HCT116 (cell line): ENCODE data around the gene KRTAP13-1. TPM values are rescaled to one million over a fixed set of nuclear protein-coding genes. Genes with fewer than 3 reads are reported as not detected.

ENCODE experiments used
- ATAC-seq: fragments of 200-7000 bp; cut with Tn5 transposase; 2 replicates; pipeline ENCODE4 v1.9.1; 2020; ENCODE audit warnings: mild to moderate bottlenecking, moderate library complexity
- BruUV-seq: library from RNA; stranded (reverse); fragments of 400-500 nt; replicated peaks from 2 replicates; lab custom pipeline; 2021; lab: Mats Ljungman, UMichigan
- CTCF ChIA-PET: fragments of 300-600 bp; sonication (Branson Sonifier 250); formaldehyde crosslinking; loops from one replicate; lab custom pipeline; 2021; ENCODE audit warnings: antibody characterized with exemption; lab: Charles Lee
- POLR2A ChIA-PET: fragments of 300-600, 350-600 bp; sonication (Branson Sonifier 250); formaldehyde crosslinking; loops from one replicate; lab custom pipeline; 2021; ENCODE audit warnings: antibody characterized with exemption; lab: Charles Lee
- RAD21 ChIA-PET, 2 experiments: fragments of 300-600 bp; sonication (Branson Sonifier 250); formaldehyde crosslinking; loops; one replicate each; lab custom pipeline; 2023; ENCODE audit warnings: low total read pairs in 2 of 2; ENCODE audit not compliant: uncharacterized antibody in 2 of 2, unreplicated experiment in 2 of 2, low non-redundant PET in 1 of 2; lab: Charles Lee
- DNase-seq: peaks from one replicate; pipeline ENCODE4 v3.0.0-alpha.2; 2010; ENCODE audit warnings: low read depth, low spot score
- H2AFZ ChIP-seq: fragments of 200-600 bp; shearing (Covaris generic), sonication (generic); 2 replicates; pipeline ENCODE4 v1.6.1; 2017; ENCODE audit warnings: low read depth, mixed run types, mixed read lengths, antibody characterized with exemption, low read length; ENCODE audit not compliant: poor library complexity, severe bottlenecking
- H3K27ac ChIP-seq: 2 replicates; pipeline ENCODE4 v1.5.1; 2012; ENCODE audit warnings: low read depth, low read length
- H3K27me3 ChIP-seq: fragments of 200-600 bp; sonication (generic); 2 replicates; pipeline ENCODE4 v1.6.1; 2016; ENCODE audit warnings: mixed run types, low read length, mixed read lengths; ENCODE audit not compliant: insufficient read depth
- H3K36me3 ChIP-seq, 2 experiments: fragments of 200-500 bp in 1 of 2; fragments of 200-600 bp in 1 of 2; sonication (Bioruptor generic) in 1 of 2; sonication (generic) in 1 of 2; 2 replicates each; pipeline versions ENCODE4 v1.5.1 to v1.6.1; 2014 to 2016; ENCODE audit warnings: low read length in 2 of 2, inconsistent platforms in 1 of 2, mixed read lengths in 1 of 2, mixed run types in 1 of 2; ENCODE audit not compliant: insufficient read depth in 2 of 2, control insufficient read depth in 1 of 2
- H3K4me1 ChIP-seq, 2 experiments: fragments of 200-600 bp in 1 of 2; sonication (generic) in 1 of 2; 2 replicates each; pipeline versions ENCODE4 v1.5.1 to v1.6.1; 2012 to 2017; ENCODE audit warnings: low read length in 2 of 2, inconsistent platforms in 1 of 2, mild to moderate bottlenecking in 1 of 2, mixed read lengths in 1 of 2, mixed run types in 1 of 2, moderate library complexity in 1 of 2; ENCODE audit not compliant: insufficient read depth in 2 of 2, control insufficient read depth in 1 of 2
- H3K4me2 ChIP-seq: fragments of 200-600 bp; sonication (generic); 2 replicates; pipeline ENCODE4 v1.6.1; 2017; ENCODE audit warnings: mixed run types, low read length, mixed read lengths
- H3K4me3 ChIP-seq, 2 experiments: fragments of 200-600 bp in 1 of 2; sonication (generic) in 1 of 2; replicated peaks in 1 of 2; 2 replicates each; pipeline ENCODE4 v1.5.1; 2011 to 2016; ENCODE audit warnings: low read length in 2 of 2, control low read depth in 1 of 2, low read depth in 1 of 2, mild to moderate bottlenecking in 1 of 2, mixed read lengths in 1 of 2, mixed run types in 1 of 2
- H3K79me2 ChIP-seq: fragments of 200-600 bp; sonication (generic); 2 replicates; pipeline ENCODE4 v1.6.1; 2017; ENCODE audit warnings: mild to moderate bottlenecking, mixed run types, low read length, moderate library complexity, mixed read lengths; ENCODE audit not compliant: insufficient read depth
- H3K9ac ChIP-seq: fragments of 200-600 bp; sonication (generic); 2 replicates; pipeline ENCODE4 v1.6.1; 2016; ENCODE audit warnings: low read length, mixed read lengths
- H3K9me2 ChIP-seq: fragments of 200-600 bp; sonication (generic), shearing (Covaris generic); 2 replicates; pipeline ENCODE4 v1.6.1; 2017; ENCODE audit warnings: mixed run types, mild to moderate bottlenecking, moderate library complexity; ENCODE audit not compliant: insufficient read depth
- H3K9me3 ChIP-seq, 2 experiments: fragments of 200-500 bp in 1 of 2; fragments of 200-600 bp in 1 of 2; sonication (Bioruptor generic) in 1 of 2; sonication (generic) in 1 of 2; 2 replicates each; pipeline ENCODE4 v1.6.1; 2014 to 2017; ENCODE audit warnings: low read length in 2 of 2, mixed read lengths in 2 of 2, inconsistent platforms in 1 of 2, low read depth in 1 of 2, mild to moderate bottlenecking in 1 of 2, mixed run types in 1 of 2, moderate library complexity in 1 of 2; ENCODE audit not compliant: control insufficient read depth in 1 of 2, insufficient read depth in 1 of 2
- H4K20me1 ChIP-seq: fragments of 200-600 bp; sonication (generic), shearing (Covaris generic); 2 replicates; pipeline ENCODE4 v1.6.1; 2017; ENCODE audit warnings: mixed run types, mild to moderate bottlenecking, moderate library complexity; ENCODE audit not compliant: insufficient read depth
- CBX3 ChIP-seq: IDR thresholded peaks from 2 replicates; pipeline ENCODE4 v1.6.1; 2012; ENCODE audit warnings: low read depth
- ELF1 ChIP-seq: IDR thresholded peaks from 2 replicates; pipeline ENCODE4 v1.6.1; 2012; ENCODE audit warnings: low read depth, borderline replicate concordance
- FOSL1 ChIP-seq: IDR thresholded peaks from 2 replicates; pipeline ENCODE4 v1.6.1; 2012; ENCODE audit warnings: low read depth
- REST ChIP-seq: IDR thresholded peaks from 2 replicates; pipeline ENCODE4 v1.6.1; 2012; ENCODE audit warnings: low read depth
- SP1 ChIP-seq: IDR thresholded peaks from 2 replicates; pipeline ENCODE4 v1.6.1; 2012; ENCODE audit warnings: low read depth
- SRF ChIP-seq: IDR thresholded peaks from 2 replicates; pipeline ENCODE4 v1.6.1; 2012; ENCODE audit warnings: low read depth
- TCF7L2 ChIP-seq: IDR thresholded peaks from 2 replicates; pipeline ENCODE4 v1.7.0; 2011; ENCODE audit warnings: borderline replicate concordance, inconsistent platforms; ENCODE audit not compliant: insufficient read depth, insufficient read length; ENCODE audit errors: extremely low read depth
- ZFX ChIP-seq: fragments of 450-650 bp; IDR thresholded peaks from 2 replicates; pipeline ENCODE4 v1.6.1; 2017
- ZNF274 ChIP-seq: fragments of 200-500 bp; sonication (Bioruptor generic); IDR thresholded peaks from 2 replicates; pipeline ENCODE4 v1.6.1; 2014; ENCODE audit warnings: mild to moderate bottlenecking, low read depth, low read length, inconsistent platforms
- intact Hi-C: fragments of 100-400 bp; cut with micrococcal nuclease; formaldehyde crosslinking; loops from 2 replicates; pipeline ENCODE4 v1.10.0; 2022
- total RNA-seq: library from RNA; stranded (reverse); gene quantifications from one replicate; pipeline ENCODE4 v1.2.1, GENCODE V29; 2021; ENCODE audit not compliant: unreplicated experiment

Gene KRTAP13-1
- total RNA-seq, 1 experiment from 2014 or later = not detected

DNA sequence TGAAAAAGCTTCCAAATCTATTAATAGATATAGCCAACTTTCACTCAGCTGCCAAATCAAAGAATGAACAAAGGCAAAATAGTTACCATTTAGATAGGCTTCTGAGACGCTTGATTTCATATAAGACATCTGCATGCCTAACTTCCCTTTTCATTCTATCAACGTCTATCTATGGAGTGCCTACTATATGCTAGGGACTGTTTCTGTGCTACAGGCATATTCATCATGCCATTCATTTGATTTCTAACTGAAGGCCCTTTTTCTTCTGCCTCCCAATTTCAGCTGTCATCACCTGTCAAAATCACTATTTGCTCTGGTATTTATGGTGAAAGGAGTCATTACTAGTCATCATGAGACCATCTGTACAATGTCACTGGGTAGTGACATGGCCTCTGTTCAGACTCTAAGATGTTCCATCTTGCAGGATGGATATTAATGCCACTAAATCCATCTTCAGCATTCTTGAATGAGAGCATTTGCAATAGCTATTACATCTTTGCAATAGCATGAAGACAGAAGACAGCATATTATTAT, 4.3 kb upstream of the KRTAP13-1 start:
- POLR2A ChIA-PET = no interaction called here
- no peak overlapping the region for H2AFZ ChIP-seq
- ATAC-seq (no peak), DNase-seq (no peak)
- no peaks in the 10 kb centered on the region for H3K27me3 ChIP-seq
- H3K9me2 ChIP-seq = no peaks in the 10 kb centered on the region
- H3K4me1 ChIP-seq = no peaks in the 10 kb centered on the region
- H3K79me2 ChIP-seq = no peaks in the 10 kb centered on the region
- no TSS peak for BruUV-seq
- no peak for TF ChIP-seq ZFX
- TF ChIP-seq SRF = no peak
- no peak for TF ChIP-seq ZNF274
- TF ChIP-seq REST = no peak
- TF ChIP-seq TCF7L2 = no peak
- no peak for TF ChIP-seq CBX3
- TF ChIP-seq FOSL1 = no peak
- TF ChIP-seq ELF1 = no peak
- no peak for TF ChIP-seq SP1
- peaks cover 7 to 21% of the 10 kb centered on the region in 2 experiments; a peak in 2 of 4 replicates for H3K9me3 ChIP-seq
- intact Hi-C loops = no loop called here
- no peak overlapping the region for H3K4me2 ChIP-seq
- no peaks in the 10 kb centered on the region for H4K20me1 ChIP-seq
- H3K36me3 ChIP-seq = no peaks in the 10 kb centered on the region
- RAD21 ChIA-PET = no interaction called here
- H3K27ac ChIP-seq = no peak overlapping the region
- H3K9ac ChIP-seq = no peak overlapping the region
- CTCF ChIA-PET = no interaction called here
- H3K4me3 ChIP-seq = no peak overlapping the region
